H54 (cell line): Measurements from ENCODE around the gene GTF3C5.
"Not testable (repeated sequence)": the region's sequence is repeated elsewhere in the genome, so short reads cannot be mapped to it uniquely, and the experiment has no call there.

Source experiments
- DNase-seq: peaks from one replicate; pipeline ENCODE4 v3.0.0; 2011; ENCODE audit warnings: low spot score, mixed read lengths; ENCODE audit not compliant: insufficient read length
- FAIRE-seq: peaks from 3 replicates; lab custom pipeline; 2011; peaks lifted over from hg19 to GRCh38; lab: Jason Lieb, UNC
- POLR2A ChIP-seq: IDR thresholded peaks from 2 replicates; pipeline ENCODE4 v1.6.1; 2011; ENCODE audit warnings: low read depth, mild to moderate bottlenecking, low read length

GTF3C5 gene

GRCh38 chr9:132990781-132991180, 40.0 kb upstream of the GTF3C5 start:
- no peak for TF ChIP-seq POLR2A
- FAIRE-seq = no peak
- DNase-seq = no peak

GRCh38 chr9:132991351-132992300, 39.2 kb upstream of the GTF3C5 start:
- TF ChIP-seq POLR2A = no peak
- no peak for FAIRE-seq
- DNase-seq = no peak

GRCh38 chr9:132993511-132993939, 37.3 kb upstream of the GTF3C5 start:
- FAIRE-seq (no peak), DNase-seq (no peak)
- TF ChIP-seq POLR2A = no peak

GRCh38 chr9:132994410-132995120, 36.2 kb upstream of the GTF3C5 start:
- FAIRE-seq = no peak
- no peak for DNase-seq

GRCh38 chr9:132995121-132995420, 35.7 kb upstream of the GTF3C5 start:
- FAIRE-seq (no peak), DNase-seq (no peak)
- no peak for TF ChIP-seq POLR2A

More at GRCh38 chr9:132994410-132995120, 36.2 kb upstream of the GTF3C5 start:
- TF ChIP-seq POLR2A = no peak

GRCh38 chr9:132995879-132996278, 34.9 kb upstream of the GTF3C5 start:
- DNase-seq (no peak), FAIRE-seq (no peak)
- TF ChIP-seq POLR2A = no peak

- DNase-seq (no peak), FAIRE-seq (no peak)
- TF ChIP-seq POLR2A = no peak
Measured at GRCh38 chr9:132996526-132996925, 34.3 kb upstream of the GTF3C5 start.

GRCh38 chr9:132997591-132997990, 33.2 kb upstream of the GTF3C5 start:
- no peak for FAIRE-seq
- DNase-seq = no peak
- TF ChIP-seq POLR2A = no peak

GRCh38 chr9:132998221-132998620, 32.6 kb upstream of the GTF3C5 start:
- FAIRE-seq, DNase-seq: not testable (repeated sequence)

GRCh38 chr9:132998831-132999635, 31.8 kb upstream of the GTF3C5 start:
- no peak for FAIRE-seq
- no peak for TF ChIP-seq POLR2A
- DNase-seq = no peak

GRCh38 chr9:133002147-133003070, 28.4 kb upstream of the GTF3C5 start:
- no peak for TF ChIP-seq POLR2A
- FAIRE-seq = no peak
- DNase-seq = no peak

- TF ChIP-seq POLR2A = no peak
- no peak for DNase-seq
- FAIRE-seq = no peak
Measured at GRCh38 chr9:133003071-133003461, 27.7 kb upstream of the GTF3C5 start.

- DNase-seq (no peak), FAIRE-seq (no peak)
- TF ChIP-seq POLR2A = no peak
Measured at GRCh38 chr9:133003671-133004090, 27.1 kb upstream of the GTF3C5 start.
